Endothelial cell of umbilical vein (primary cell): ENCODE data around the gene FTO. TPM values are rescaled to one million over a fixed set of nuclear protein-coding genes. Genes with fewer than 3 reads are reported as not detected.

Source experiments
- BruUV-seq: library from RNA; stranded (reverse); fragments of 400-500 nt; replicated peaks from 2 replicates; lab custom pipeline; 2021; lab: Mats Ljungman, UMichigan
- CTCF ChIA-PET: fragments of 300-600, 350-600 bp; sonication (Branson Sonifier 250); formaldehyde crosslinking; loops from one replicate; lab custom pipeline; 2021; ENCODE audit warnings: antibody characterized with exemption, inconsistent platforms; lab: Charles Lee
- POLR2A ChIA-PET: fragments of 300-600, 350-600 bp; sonication (Branson Sonifier 250); formaldehyde crosslinking; loops from one replicate; lab custom pipeline; 2021; ENCODE audit warnings: antibody characterized with exemption, inconsistent platforms; lab: Charles Lee
- DNase-seq: peaks from one replicate; pipeline ENCODE4 v3.0.0-alpha.2; 2011; ENCODE audit warnings: low read depth, low spot score
- FAIRE-seq: peaks from 2 replicates; lab custom pipeline; 2011; peaks lifted over from hg19 to GRCh38; lab: Jason Lieb, UNC
- H2AFZ ChIP-seq: 2 replicates; pipeline ENCODE4 v1.6.0; 2012; ENCODE audit warnings: low read depth, low read length, control low read depth, inconsistent platforms
- H3K27ac ChIP-seq: 2 replicates; pipeline ENCODE4 v1.5.1; 2011; ENCODE audit warnings: low read depth, mild to moderate bottlenecking, control low read depth, low read length, moderate library complexity; ENCODE audit not compliant: insufficient read depth
- H3K27me3 ChIP-seq, 2 experiments: 2 replicates each; pipeline versions ENCODE4 v1.6.0 to v1.6.1; 2011; ENCODE audit warnings: low read length in 2 of 2, mixed read lengths in 1 of 2; ENCODE audit not compliant: control insufficient read depth in 2 of 2, insufficient read depth in 2 of 2
- H3K36me3 ChIP-seq, 2 experiments: 2 replicates in 1 of 2; 3 replicates in 1 of 2; pipeline ENCODE4 v1.5.1; 2011; ENCODE audit warnings: low read length in 2 of 2, mild to moderate bottlenecking in 1 of 2, moderate library complexity in 1 of 2; ENCODE audit not compliant: control insufficient read depth in 2 of 2, insufficient read depth in 2 of 2; ENCODE audit errors: extremely low read depth in 1 of 2
- H3K4me1 ChIP-seq: 3 replicates; pipeline ENCODE4 v1.5.1; 2011; ENCODE audit warnings: mild to moderate bottlenecking, low read length; ENCODE audit not compliant: control insufficient read depth, insufficient read depth; ENCODE audit errors: extremely low read depth
- H3K4me2 ChIP-seq: 2 replicates; pipeline ENCODE4 v1.6.1; 2011; ENCODE audit warnings: low read length, control low read depth, mixed read lengths; ENCODE audit not compliant: insufficient read depth
- H3K4me3 ChIP-seq, 3 experiments: fragments of 200-600 bp in 1 of 3; sonication (generic), shearing (Covaris generic) in 1 of 3; replicated peaks in 1 of 3; 2 replicates each; pipeline ENCODE4 v1.5.1; 2011 to 2016; ENCODE audit warnings: control low read depth in 3 of 3, low read length in 3 of 3, mild to moderate bottlenecking in 2 of 3, inconsistent platforms in 1 of 3, low read depth in 1 of 3, moderate library complexity in 1 of 3; ENCODE audit not compliant: insufficient read depth in 1 of 3
- H3K79me2 ChIP-seq: 2 replicates; pipeline ENCODE4 v1.6.0; 2012; ENCODE audit warnings: low read length, inconsistent platforms; ENCODE audit not compliant: control insufficient read depth, insufficient read depth
- H3K9ac ChIP-seq: replicated peaks from 2 replicates; pipeline ENCODE3; 2011; ENCODE audit warnings: low read length, control low read depth; ENCODE audit not compliant: insufficient read depth; ENCODE audit errors: extremely low read depth
- H3K9me1 ChIP-seq: replicated peaks from 3 replicates; pipeline ENCODE4 v1.6.0; 2011; ENCODE audit warnings: mild to moderate bottlenecking, low read length; ENCODE audit not compliant: control insufficient read depth, insufficient read depth; ENCODE audit errors: extremely low read depth
- H3K9me3 ChIP-seq: replicated peaks from 2 replicates; pipeline ENCODE4 v1.5.1; 2012; ENCODE audit warnings: low read length, inconsistent platforms; ENCODE audit not compliant: control insufficient read depth, insufficient read depth
- H4K20me1 ChIP-seq: replicated peaks from 2 replicates; pipeline ENCODE3; 2011; ENCODE audit warnings: mild to moderate bottlenecking, low read length; ENCODE audit not compliant: control insufficient read depth, insufficient read depth; ENCODE audit errors: extremely low read depth
- EZH2 ChIP-seq: IDR thresholded peaks from 2 replicates; pipeline ENCODE4 v1.6.1; 2012; ENCODE audit warnings: borderline replicate concordance, low read depth, mild to moderate bottlenecking, moderate library complexity, low read length, inconsistent platforms; ENCODE audit not compliant: severe bottlenecking
- FOS ChIP-seq: IDR thresholded peaks from 2 replicates; pipeline ENCODE4 v1.6.1; 2011; ENCODE audit warnings: mild to moderate bottlenecking, low read length, moderate library complexity, borderline replicate concordance; ENCODE audit not compliant: insufficient read depth
- JUN ChIP-seq: IDR thresholded peaks from 2 replicates; pipeline ENCODE4 v1.6.1; 2011; ENCODE audit warnings: borderline replicate concordance, low read depth; ENCODE audit not compliant: insufficient read length, insufficient read depth
- MYC ChIP-seq: IDR thresholded peaks from one replicate; pipeline ENCODE4 v1.6.1; 2011; ENCODE audit warnings: mild to moderate bottlenecking, low read depth, low read length
- dilution Hi-C: fragments of 300-500 bp; cut with MboI; formaldehyde crosslinking; loops from one replicate; pipeline ENCODE4 v1.15.0; 2019; ENCODE audit warnings: low sequenced_read_pairs; ENCODE audit not compliant: extremely low pct_ligation_motif_present
- intact Hi-C: fragments of 100-400 bp; cut with micrococcal nuclease; formaldehyde crosslinking; loops from one replicate; pipeline ENCODE4 v1.10.0; 2022
- polyA plus RNA-seq, 4 experiments: library from polyadenylated mRNA; depleted of rRNA in 3 of 4; stranded (reverse) in 3 of 4; unstranded in 1 of 4; fragments of >200 nt; gene quantifications; 2 replicates each; pipeline versions ENCODE4 v1.2.1 to v1.2.3, GENCODE V29; 2011 to 2012; ENCODE audit warnings: missing spikeins in 1 of 4
- total RNA-seq: library from RNA; stranded (reverse); gene quantifications from 2 replicates; pipeline ENCODE4 v1.2.3, GENCODE V29; 2021
- TF ChIP-seq, protein P1 (sequence below), 2 donors: IDR thresholded peaks; 1 replicate in 1 of 2; 2 replicates in 1 of 2; pipeline ENCODE4 v1.5.1; 2011; ENCODE audit warnings: low read length in 2 of 2, mild to moderate bottlenecking in 2 of 2, moderate library complexity in 2 of 2, control low read depth in 1 of 2, inconsistent platforms in 1 of 2, low read depth in 1 of 2; ENCODE audit not compliant: insufficient read depth in 1 of 2; ENCODE audit errors: extremely low read depth in 1 of 2

The FTO gene
- total and polyA plus RNA-seq, 2 donors (not counting 3 experiments of a cell fraction or from before 2014, with no cell fraction given): 48.6 to 87.1 TPM

DNA sequence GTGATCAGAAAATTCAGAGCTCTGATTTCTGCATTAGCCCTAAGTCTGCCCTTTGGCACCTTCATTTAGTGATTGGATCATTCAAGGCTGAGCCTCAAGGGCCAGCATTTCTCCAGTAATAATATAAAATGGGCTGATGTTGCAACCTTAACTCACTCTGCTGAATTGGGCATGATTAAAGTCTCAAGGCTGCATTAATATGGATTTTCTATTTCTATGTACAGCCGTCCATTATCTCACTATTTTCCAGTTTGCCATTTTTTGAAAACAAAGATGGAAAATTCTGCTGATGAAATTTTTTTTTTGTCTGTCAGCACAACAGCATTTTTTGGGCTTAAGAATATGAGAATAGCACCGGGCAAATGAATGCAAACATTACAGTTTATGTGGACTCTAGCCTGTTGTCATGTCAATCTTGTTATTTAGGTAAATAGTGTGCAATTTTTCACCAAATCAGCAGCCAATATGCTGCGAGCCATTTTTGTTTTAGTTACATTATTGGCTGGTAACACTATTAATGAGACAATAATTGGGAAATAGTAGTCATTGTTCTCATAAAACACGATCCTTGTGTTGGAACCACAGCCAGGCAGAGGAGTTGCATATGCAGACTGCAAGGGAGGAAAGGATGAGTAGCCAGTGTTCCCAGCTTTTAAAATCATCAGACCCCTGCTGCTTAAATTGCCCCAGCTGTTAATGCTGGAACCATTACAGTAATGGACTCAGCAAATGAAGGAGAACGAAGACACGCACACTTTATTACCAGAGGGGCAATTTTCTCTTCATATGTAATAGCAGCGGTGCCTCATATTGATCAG lies 10.5 kb downstream of the FTO start:
- no peak overlapping the region for H3K27ac ChIP-seq
- H3K9ac ChIP-seq: no peak overlapping the region
- no peaks in the 10 kb centered on the region for H3K4me1 ChIP-seq
- H3K9me3 ChIP-seq: no peaks in the 10 kb centered on the region
- FAIRE-seq: no peak
- TF ChIP-seq MYC (no peak), JUN (no peak), EZH2 (no peak)
- TF ChIP-seq, protein P1, sequence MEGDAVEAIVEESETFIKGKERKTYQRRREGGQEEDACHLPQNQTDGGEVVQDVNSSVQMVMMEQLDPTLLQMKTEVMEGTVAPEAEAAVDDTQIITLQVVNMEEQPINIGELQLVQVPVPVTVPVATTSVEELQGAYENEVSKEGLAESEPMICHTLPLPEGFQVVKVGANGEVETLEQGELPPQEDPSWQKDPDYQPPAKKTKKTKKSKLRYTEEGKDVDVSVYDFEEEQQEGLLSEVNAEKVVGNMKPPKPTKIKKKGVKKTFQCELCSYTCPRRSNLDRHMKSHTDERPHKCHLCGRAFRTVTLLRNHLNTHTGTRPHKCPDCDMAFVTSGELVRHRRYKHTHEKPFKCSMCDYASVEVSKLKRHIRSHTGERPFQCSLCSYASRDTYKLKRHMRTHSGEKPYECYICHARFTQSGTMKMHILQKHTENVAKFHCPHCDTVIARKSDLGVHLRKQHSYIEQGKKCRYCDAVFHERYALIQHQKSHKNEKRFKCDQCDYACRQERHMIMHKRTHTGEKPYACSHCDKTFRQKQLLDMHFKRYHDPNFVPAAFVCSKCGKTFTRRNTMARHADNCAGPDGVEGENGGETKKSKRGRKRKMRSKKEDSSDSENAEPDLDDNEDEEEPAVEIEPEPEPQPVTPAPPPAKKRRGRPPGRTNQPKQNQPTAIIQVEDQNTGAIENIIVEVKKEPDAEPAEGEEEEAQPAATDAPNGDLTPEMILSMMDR (IDR thresholded peaks at IDR 0.05; ENCODE audit: extremely low read depth in 1 of 2, insufficient read depth in 1 of 2, low read depth in 1 of 2, low read length in 2 of 2): no peak
- dilution Hi-C loops (no loop called here), intact Hi-C loops (no loop called here)
- H3K4me3 ChIP-seq: no peak overlapping the region
- ChIA-PET CTCF (no interaction called here), POLR2A (no interaction called here)
- no peak overlapping the region for H3K4me2 ChIP-seq
- peaks cover 4% of the 10 kb centered on the region for H4K20me1 ChIP-seq
- BruUV-seq: no TSS peak
- H3K9me1 ChIP-seq: no peaks in the 10 kb centered on the region
- H3K79me2 ChIP-seq: peaks cover 36% of the 10 kb centered on the region
- H3K27me3 ChIP-seq: no peaks in the 10 kb centered on the region
- no peak overlapping the region for H2AFZ ChIP-seq
- no peak for DNase-seq
- H3K36me3 ChIP-seq: no peaks in the 10 kb centered on the region

DNA sequence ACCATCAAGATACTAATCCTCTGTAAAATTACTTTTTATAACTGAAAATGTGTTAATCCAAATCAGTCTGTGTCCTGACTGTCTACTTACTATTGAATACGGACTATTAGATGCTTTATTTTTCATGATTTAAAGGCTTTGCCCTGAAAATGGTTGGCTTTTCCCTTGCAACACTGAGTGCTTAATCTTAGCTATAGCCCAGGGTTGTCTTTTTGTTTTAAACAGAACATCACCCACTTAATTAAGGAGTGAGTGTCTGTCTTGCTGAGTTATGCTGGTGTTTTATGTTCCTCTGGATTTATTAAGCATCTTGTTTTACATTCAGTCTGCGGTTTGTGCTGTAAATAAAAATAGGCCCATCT lies 11.0 kb downstream of the FTO start:
- Histone ChIP-seq H3K9me3 (no peaks in the 10 kb centered on the region), H3K4me3 (no peak overlapping the region), H3K79me2 (peaks cover 34% of the 10 kb centered on the region), H3K4me1 (no peaks in the 10 kb centered on the region), H2AFZ (no peak overlapping the region), H3K9me1 (no peaks in the 10 kb centered on the region), H3K36me3 (no peaks in the 10 kb centered on the region), H3K27ac (no peak overlapping the region), H3K9ac (no peak overlapping the region), H3K27me3 (no peaks in the 10 kb centered on the region), H4K20me1 (peaks cover 4% of the 10 kb centered on the region), H3K4me2 (no peak overlapping the region)
- DNase-seq (no peak), FAIRE-seq (no peak)
- BruUV-seq: no TSS peak
- POLR2A ChIA-PET: no interaction called here
- TF ChIP-seq, protein P1 (IDR thresholded peaks at IDR 0.05; ENCODE audit: extremely low read depth in 1 of 2, insufficient read depth in 1 of 2, low read depth in 1 of 2, low read length in 2 of 2): no peak
- TF ChIP-seq MYC: no peak
- no peak for TF ChIP-seq FOS
- dilution Hi-C loops: no loop called here
- intact Hi-C loops: no loop called here
- CTCF ChIA-PET: interaction anchor here (1.0 kb wide), 1 partner anchor 21 kb away, joined by 3 read pairs; no protein-coding TSS in a partner anchor
